ENCODE measurements around the gene RPS24.

Gene RPS24

DNA sequence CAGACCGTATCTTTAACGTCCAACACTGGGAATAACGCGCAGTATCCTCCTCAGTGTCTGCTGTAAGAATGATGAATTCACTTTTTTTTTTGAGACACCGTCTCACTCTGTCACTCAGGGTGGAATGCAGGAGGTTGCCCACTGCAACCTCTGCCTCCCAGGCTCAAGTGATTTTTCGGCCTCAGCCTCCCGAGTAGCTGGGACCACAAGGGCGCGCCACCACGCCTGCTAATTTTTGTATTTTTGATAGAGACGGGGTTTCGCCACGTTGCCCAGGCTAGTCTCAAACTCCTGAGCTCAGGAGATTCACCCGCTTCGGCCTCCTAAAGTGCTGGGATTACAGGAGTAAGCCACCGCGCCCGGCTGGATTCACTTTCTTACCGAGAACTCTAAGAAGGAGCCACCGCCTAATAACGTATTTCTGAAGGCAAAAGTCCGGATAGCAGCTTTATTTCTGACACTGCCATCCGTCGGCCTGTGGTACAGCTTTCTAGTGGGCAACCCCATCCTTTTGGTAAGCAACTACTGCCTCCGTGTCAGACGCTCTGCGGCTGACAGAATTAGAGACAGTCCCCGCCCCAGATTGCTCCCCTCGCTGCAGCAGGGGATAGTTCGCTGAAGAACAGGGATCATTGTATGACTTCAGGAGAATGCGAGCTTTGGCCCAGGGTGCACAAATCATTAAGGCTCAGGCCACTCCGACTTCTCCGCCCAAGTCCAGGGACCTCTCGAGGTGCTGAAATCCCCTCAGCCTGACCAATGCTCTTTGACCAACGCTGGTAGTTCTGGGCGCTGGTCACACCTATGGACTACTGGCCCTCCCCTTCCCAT lies 5.0 kb upstream of the RPS24 start:
- DNase-seq, result peak in 2 of 5 donors; percentile 6 to 35

- DNase-seq, result peak; percentile 83 to 95 (median 86)
Observed at GRCh38 chr10:78029269-78030226, 4.1 kb upstream of the RPS24 start, which contains the start of gene POLR3A. Gene POLR3A, minus strand, starts transcription at chr10:78029515. Its CDS starts 108 bp downstream, at chr10:78029407.

DNA sequence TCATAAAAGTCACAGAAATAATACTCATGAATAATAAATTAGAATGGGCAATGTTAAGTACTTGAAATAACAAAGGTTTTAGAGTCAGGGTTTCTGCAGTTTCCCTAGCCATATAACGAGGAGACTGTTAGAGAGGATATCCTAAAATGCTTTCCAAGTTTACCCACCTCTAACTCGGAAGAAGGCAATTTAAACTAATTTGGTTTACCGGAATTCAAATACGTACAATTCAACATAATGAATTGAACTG lies 351 bp upstream of the RPS24 start:
- DNase-seq, result no peak

- no peak for DNase-seq
Observed at GRCh38 chr10:78035025-78035424, 1.4 kb downstream of the RPS24 start.

GRCh38 chr10:78035437-78035836 lies 1.8 kb downstream of the RPS24 start:
- DNase-seq, result no peak

- DNase-seq, result no peak
Observed at GRCh38 chr10:78035933-78036583, 2.4 kb downstream of the RPS24 start.

- no peak for DNase-seq
Observed at GRCh38 chr10:78038105-78038504, 4.4 kb downstream of the RPS24 start.

DNA sequence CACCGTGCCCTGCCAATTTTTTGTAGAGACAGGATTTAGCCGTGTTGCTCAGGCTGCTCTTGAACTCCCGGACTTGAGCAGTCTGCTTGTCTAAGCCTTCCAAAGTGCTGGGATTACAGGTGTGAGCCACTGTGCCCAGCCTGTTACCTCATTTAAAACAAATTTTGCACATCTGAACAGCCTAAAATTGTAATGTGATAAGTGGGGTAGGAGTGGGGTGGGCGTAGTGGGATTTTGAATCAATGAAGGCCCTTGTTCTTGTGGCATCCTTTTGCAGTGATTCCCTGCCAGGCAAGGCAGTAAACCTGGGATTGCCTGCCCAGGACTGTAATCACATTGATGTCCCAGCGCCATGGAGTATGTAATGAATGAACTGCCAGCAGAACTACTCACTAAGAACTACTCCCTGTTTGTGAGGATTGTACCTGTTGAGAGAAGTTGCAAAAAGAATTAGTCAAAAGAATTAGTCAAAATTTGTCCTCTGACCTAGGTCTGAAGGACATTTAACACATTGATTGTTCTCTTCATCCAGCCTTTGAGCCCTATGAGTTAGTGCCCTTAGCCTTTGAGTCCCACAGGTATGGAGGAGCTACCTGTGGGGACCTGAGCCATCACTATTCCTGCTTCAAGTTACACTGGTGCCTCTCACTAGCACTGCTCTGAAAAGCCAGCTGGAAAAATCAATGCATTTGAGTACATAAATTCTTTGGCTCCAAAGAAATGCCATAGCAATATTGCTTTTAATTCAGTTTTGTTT lies 5.3 kb downstream of the RPS24 start:
- no peak for DNase-seq

DNA sequence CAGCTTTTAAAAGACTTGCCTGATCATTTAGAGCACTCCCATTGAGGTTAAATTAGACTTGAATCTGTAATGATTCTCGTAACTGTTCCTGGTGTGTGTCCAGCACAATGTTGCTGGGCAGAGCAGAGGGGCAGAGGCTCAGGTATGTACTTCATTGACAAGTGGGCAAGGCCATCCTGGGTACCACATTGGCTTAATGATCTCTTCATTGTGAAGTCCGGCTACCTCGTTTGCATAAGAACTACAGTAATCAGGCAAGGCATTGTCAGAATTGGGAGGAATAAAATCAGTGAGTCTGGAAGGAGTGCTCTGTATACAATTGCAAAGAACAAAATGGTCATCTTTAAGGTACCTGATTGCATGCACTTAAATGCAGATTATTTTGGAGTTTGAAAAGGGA lies 6.1 kb downstream of the RPS24 start:
- no peak for DNase-seq

DNA sequence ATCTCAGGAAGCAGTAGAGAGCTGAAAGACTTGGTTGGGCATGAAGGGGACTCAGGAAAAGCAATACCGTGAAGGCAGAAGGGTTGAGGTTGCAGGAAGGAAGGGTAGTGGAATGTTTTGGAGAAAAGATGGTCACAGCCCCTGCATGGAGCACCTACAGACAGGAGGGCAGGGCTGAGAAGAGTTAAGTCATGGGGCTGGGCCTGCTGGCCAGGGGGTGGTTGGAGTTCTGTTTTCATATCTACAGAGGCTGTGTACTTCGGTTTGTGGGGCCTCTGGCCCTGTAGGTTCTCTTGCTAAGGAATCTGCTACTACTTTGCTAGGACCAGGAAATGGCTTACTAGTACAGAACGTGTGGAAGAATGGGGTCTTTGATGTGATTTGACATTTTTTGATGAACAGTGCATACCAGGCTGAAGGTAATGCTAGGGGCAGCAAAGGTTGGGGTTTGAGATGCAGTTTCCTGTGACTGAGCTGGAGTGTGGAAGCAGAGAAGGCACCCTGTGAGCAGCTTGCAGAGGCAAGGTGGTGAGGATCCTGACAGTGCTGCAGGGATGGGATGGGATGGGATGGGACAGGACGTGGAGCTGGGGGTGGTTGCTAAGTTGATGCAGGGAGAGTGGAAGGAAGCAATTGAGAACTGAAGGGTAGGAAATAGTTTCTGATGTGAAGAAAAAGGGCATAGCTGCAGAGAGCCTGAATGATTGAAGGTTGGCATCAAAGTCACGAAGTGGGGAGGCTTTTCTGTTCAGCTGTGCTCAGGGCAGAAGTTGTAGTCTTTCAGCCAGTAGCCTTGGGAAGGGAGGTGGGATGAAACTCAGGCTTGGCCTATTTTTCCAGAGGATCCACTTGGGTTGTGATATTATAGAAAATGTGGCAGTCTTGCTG lies 7.8 kb downstream of the RPS24 start:
- DNase-seq, result no peak

DNA sequence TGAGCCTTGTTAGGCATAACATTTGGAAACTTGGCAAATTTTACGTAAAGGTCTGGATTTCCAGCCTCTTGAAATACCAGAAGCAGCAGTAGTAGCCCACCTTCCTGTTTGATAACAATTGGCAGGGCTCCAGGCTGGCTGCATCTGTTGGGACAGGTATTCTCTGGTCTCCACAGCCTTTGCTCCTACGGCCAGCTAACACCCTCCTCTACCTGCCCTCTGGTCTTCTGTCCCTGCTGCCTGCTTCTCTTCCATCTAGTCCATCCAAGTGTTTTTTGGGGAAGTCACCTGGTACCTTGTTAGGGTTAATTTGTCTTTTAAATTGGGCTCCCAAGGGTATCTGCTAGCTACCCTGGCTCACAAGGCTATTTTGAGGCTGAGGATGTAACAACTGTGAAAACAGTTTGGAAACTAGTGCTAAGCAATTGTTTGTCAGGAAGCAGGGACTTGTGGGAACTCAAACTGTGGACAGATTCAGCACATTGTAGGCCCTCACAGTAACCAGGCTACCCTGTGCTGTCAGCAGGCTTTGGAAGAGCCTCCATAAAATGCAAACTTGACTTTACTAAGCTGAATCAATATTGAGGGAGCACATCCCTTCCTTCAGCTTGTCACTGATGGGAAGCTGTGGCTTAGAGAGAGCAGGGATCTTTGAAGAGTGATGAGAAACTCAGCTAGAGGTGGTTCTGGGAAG lies 8.5 kb downstream of the RPS24 start:
- no peak for DNase-seq

DNA sequence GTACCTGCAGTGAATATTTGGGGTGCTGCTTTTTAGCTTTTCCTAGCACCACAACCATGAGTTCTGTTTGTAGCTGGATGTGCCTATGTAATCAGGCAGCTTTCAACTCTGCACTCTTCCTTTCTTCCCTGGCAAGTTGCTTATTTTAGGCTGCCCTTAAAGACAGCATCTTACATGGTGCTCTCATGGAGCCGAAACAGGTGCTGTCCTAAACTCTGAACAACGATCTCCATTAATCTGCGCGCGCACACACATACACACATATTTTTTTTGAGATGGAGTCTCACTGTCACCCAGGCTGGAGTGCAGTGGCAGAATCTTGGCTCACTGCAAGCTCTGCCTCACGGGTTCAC lies 9.1 kb downstream of the RPS24 start:
- no peak for DNase-seq

- DNase-seq, result no peak
Observed at GRCh38 chr10:78044179-78044578, 10.5 kb downstream of the RPS24 start.

- DNase-seq, result no peak
Observed at GRCh38 chr10:78044699-78045098, 11.0 kb downstream of the RPS24 start.

DNA sequence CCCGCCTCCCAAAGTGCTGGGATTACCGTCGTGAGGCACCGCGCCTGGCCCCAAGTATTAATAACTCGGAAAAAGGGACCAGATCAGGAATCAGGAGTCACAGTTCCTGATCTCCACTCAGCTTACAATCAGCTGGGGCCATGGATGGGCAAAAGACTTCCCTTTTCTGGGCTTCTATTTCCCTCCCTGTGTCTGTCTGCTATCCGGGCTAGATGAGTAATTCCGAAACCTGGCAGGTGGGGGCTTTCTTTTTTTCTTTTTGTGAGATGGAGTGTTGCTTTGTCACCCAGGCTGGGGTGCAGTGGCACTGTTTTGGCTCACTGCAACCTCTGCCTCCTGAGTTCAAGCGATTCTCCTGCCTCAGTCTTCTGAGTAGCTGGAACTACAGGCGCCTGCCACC lies 11.6 kb downstream of the RPS24 start:
- no peak for DNase-seq

DNA sequence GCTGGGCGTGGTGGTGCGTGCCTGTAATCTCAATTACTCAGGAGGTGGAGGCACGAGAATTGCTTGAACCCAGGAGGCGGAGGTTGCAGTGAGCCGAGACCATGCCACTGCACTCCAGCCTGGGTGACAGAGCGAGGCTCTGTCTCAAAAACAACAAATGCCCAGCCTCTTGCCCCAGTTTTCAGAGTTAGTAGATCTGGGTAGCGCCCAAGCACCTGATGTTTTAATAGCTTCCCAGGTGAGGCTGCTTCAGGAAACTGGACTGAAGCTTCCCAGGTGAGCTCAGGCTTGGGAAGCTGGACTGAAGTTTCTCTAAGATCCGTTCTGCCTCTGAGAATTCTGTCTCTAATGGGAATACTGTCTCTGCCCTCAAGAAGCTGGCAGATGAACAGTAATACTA lies 12.2 kb downstream of the RPS24 start:
- DNase-seq, result no peak

DNA sequence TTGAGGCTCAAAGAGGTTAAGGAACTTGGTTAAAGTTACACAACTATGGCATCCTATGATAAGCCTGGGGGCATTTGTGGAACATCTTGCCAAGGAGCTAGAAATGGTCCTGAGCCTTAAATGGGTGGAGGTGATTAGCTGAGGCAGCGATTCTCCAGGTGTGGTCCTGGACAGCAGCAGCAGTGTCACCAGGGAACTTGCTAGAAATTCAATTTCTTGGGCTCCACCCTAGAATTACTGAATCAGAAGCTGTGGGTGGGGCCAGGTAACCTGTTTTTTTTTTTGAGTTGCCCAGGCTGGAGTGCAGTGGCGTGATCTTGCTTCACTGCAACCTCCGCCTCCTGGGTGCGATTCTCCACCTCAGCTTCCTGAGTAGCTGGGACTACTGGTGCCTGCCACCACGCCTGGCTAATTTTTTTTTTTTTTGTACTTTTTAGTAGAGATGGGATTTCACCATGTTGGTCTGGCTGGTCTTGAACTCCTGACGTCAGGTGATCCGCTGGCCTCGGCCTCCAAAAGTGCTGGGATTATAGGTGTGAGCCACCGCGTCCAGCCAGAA lies 13.1 kb downstream of the RPS24 start:
- DNase-seq, result no peak

DNA sequence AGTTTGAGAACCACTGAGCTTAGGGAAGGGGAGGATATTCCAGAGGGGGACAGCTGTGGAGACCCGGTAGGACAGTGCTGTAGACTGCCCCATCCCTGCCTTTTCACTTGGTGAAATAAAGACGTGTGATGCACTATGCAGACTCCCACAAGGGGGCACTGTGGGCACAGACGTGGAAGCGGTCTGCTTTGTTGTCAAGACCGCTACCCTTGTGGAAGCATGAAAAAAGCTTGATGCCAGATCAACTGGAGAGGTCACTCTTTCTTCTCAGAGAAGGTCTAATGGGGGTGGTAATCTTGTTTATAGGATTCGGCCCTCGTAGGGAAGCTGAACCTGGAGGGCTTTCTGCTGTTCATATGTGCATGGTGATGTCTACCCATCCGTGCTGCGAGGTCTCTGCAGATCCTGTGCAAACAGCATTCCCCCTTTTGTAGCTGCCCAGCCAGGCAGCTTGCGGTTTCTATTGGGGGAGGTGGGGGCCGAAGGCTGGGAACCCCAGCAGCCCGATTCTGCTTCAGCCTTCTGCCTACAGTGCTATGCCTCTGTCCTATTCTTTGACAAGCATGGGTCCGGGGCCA lies 13.7 kb downstream of the RPS24 start:
- peak; percentile 49 to 79 (median 64) for DNase-seq

GRCh38 chr10:78049851-78050250 lies 16.2 kb downstream of the RPS24 start:
- DNase-seq, result no peak

DNA sequence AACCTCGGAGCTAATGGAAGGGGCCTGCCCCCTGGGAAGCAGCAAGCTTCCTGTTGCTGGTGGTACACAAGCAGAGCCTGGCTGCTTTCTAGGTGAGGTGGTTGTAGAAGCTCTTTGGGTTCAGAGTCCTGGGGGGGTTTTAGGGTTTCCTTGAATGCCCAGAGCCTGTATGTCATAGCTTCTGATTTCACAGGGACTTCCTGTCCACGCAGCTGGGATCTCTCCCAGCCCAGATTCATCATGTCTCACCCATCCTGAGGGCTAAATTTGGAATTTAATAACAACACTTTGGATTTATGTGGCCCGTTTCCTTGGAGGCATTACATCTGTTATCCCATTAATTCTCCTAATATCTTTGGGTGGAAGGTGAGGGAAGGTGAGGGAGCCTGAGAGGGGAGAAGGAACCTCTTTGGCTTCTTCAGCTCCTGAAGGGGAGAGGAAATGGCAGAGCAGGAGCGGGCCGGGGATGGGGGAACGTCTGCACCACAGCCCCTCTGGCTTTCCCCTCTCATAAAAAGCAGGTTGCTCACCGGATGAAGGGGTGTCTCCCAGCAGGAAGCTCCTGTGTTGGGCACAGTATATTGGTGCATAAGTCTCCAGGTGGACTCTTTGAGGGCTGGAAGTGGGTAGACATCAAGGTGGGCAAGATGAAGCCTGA lies 19.7 kb downstream of the RPS24 start:
- no peak for DNase-seq
